H1 (cell line): ENCODE results near the gene ZNF521. TPM values are rescaled to one million over a fixed set of nuclear protein-coding genes. Genes with fewer than 3 reads are reported as not detected.

Experiments
- CTCF ChIA-PET: fragments of 300-600 bp; sonication (Branson Sonifier 250); formaldehyde crosslinking; loops from one replicate; lab custom pipeline; 2021; ENCODE audit not compliant: partially characterized antibody; lab: Charles Lee
- POLR2A ChIA-PET: fragments of 300-600 bp; sonication (Branson Sonifier 250); formaldehyde crosslinking; loops from one replicate; lab custom pipeline; 2021; ENCODE audit warnings: inconsistent platforms; ENCODE audit not compliant: partially characterized antibody; lab: Charles Lee
- DNase-seq, 2 experiments: peaks; one replicate each; pipeline versions ENCODE4 v3.0.0 to v3.0.0-alpha.2; 2010 to 2022; ENCODE audit warnings: low spot score in 2 of 2, low read depth in 1 of 2, mixed read lengths in 1 of 2
- FAIRE-seq: peaks from 2 replicates; lab custom pipeline; 2011; peaks lifted over from hg19 to GRCh38; lab: Jason Lieb, UNC
- H2AFZ ChIP-seq: 2 replicates; pipeline ENCODE4 v1.8.1; 2012; ENCODE audit warnings: low read length, inconsistent platforms
- H2AK5ac ChIP-seq: 2 replicates; pipeline ENCODE4 v1.6.1; 2013; ENCODE audit warnings: low read depth, low read length
- H2BK120ac ChIP-seq: replicated peaks from 2 replicates; pipeline ENCODE3; 2013; ENCODE audit warnings: low read depth, low read length, inconsistent platforms
- H2BK12ac ChIP-seq: 2 replicates; pipeline ENCODE4 v1.6.1; 2013; ENCODE audit warnings: low read depth, low read length
- H2BK15ac ChIP-seq: 2 replicates; pipeline ENCODE4 v1.6.1; 2013; ENCODE audit warnings: low read length
- H2BK20ac ChIP-seq: 2 replicates; pipeline ENCODE4 v1.6.1; 2013; ENCODE audit warnings: low read length
- H2BK5ac ChIP-seq: 2 replicates; pipeline ENCODE4 v1.6.1; 2013; ENCODE audit warnings: low read depth, low read length
- H3K14ac ChIP-seq: 2 replicates; pipeline ENCODE4 v1.6.1; 2013; ENCODE audit warnings: inconsistent platforms; ENCODE audit not compliant: insufficient read length
- H3K18ac ChIP-seq: 2 replicates; pipeline ENCODE4 v1.6.1; 2013; ENCODE audit warnings: low read length; ENCODE audit errors: extremely low read depth
- H3K23ac ChIP-seq: 2 replicates; pipeline ENCODE4 v1.6.1; 2013; ENCODE audit warnings: inconsistent platforms; ENCODE audit not compliant: insufficient read length
- H3K23me2 ChIP-seq: 2 replicates; pipeline ENCODE4 v1.6.1; 2013; ENCODE audit warnings: low read depth, low read length
- H3K27ac ChIP-seq: 2 replicates; pipeline ENCODE4 v1.6.1; 2011; ENCODE audit warnings: low read depth, low read length, inconsistent platforms
- H3K27me3 ChIP-seq, 4 experiments: replicated peaks in 1 of 4; 1 replicate in 1 of 4; 2 replicates in 3 of 4; pipeline versions ENCODE4 v1.6.1 to v1.8.1; 2011 to 2013; ENCODE audit warnings: low read length in 3 of 4, mild to moderate bottlenecking in 3 of 4, inconsistent platforms in 2 of 4, mixed read lengths in 2 of 4, moderate library complexity in 1 of 4; ENCODE audit not compliant: control insufficient read depth in 3 of 4, insufficient read depth in 3 of 4; ENCODE audit errors: extremely low read depth in 1 of 4
- H3K36me3 ChIP-seq, 4 experiments: 2 replicates each; pipeline versions ENCODE4 v1.6.1 to v1.8.1; 2011 to 2013; ENCODE audit warnings: mild to moderate bottlenecking in 4 of 4, low read length in 3 of 4, moderate library complexity in 2 of 4, control low read depth in 1 of 4, inconsistent platforms in 1 of 4; ENCODE audit not compliant: insufficient read depth in 4 of 4, control insufficient read depth in 2 of 4
- H3K4ac ChIP-seq: replicated peaks from 2 replicates; pipeline ENCODE3; 2013; ENCODE audit warnings: low read length, low read depth, mixed read lengths, inconsistent platforms; ENCODE audit not compliant: insufficient read length
- H3K4me1 ChIP-seq, 4 experiments: replicated peaks in 1 of 4; 1 replicate in 1 of 4; 2 replicates in 3 of 4; pipeline versions ENCODE4 v1.6.1 to v1.8.1; 2011 to 2013; ENCODE audit warnings: low read length in 3 of 4, inconsistent platforms in 2 of 4, mixed read lengths in 1 of 4; ENCODE audit not compliant: insufficient read depth in 4 of 4, control insufficient read depth in 3 of 4
- H3K4me2 ChIP-seq, 2 experiments: 2 replicates each; pipeline versions ENCODE4 v1.6.1 to v1.8.1; 2011 to 2013; ENCODE audit warnings: low read depth in 2 of 2, low read length in 2 of 2, control low read depth in 1 of 2, inconsistent platforms in 1 of 2, mild to moderate bottlenecking in 1 of 2; ENCODE audit not compliant: insufficient read depth in 1 of 2
- H3K4me3 ChIP-seq, 4 experiments: fragments of 200-600, 300-600 bp in 1 of 4; sonication (generic), shearing (Covaris generic), sonication (Bioruptor Twin) in 1 of 4; 2 replicates each; pipeline versions ENCODE4 v1.5.1 to v1.8.1; 2011 to 2016; ENCODE audit warnings: low read length in 4 of 4, low read depth in 3 of 4, control low read depth in 2 of 4, inconsistent platforms in 2 of 4, mild to moderate bottlenecking in 2 of 4, mixed read lengths in 1 of 4, moderate library complexity in 1 of 4; ENCODE audit not compliant: insufficient read depth in 2 of 4; ENCODE audit errors: extremely low read depth in 1 of 4
- H3K56ac ChIP-seq: replicated peaks from 2 replicates; pipeline ENCODE3; 2013; ENCODE audit warnings: low read depth, mild to moderate bottlenecking, mixed read lengths, low read length, inconsistent platforms; ENCODE audit not compliant: insufficient read length
- H3K79me1 ChIP-seq: 2 replicates; pipeline ENCODE4 v1.6.1; 2013; ENCODE audit warnings: low read depth, low read length, control low read depth
- H3K79me2 ChIP-seq, 2 experiments: 2 replicates each; pipeline versions ENCODE4 v1.6.1 to v1.8.1; 2012 to 2013; ENCODE audit warnings: low read length in 2 of 2, mild to moderate bottlenecking in 2 of 2, inconsistent platforms in 1 of 2; ENCODE audit not compliant: insufficient read depth in 2 of 2, control insufficient read depth in 1 of 2
- H3K9ac ChIP-seq, 4 experiments: replicated peaks in 1 of 4; 1 replicate in 1 of 4; 2 replicates in 3 of 4; pipeline versions ENCODE4 v1.6.1 to v1.8.1; 2011 to 2013; ENCODE audit warnings: low read depth in 3 of 4, low read length in 3 of 4, control low read depth in 2 of 4, mild to moderate bottlenecking in 2 of 4, moderate library complexity in 2 of 4, inconsistent platforms in 1 of 4; ENCODE audit errors: extremely low read depth in 1 of 4
- H3K9me3 ChIP-seq, 2 experiments: 2 replicates each; pipeline versions ENCODE4 v1.6.1 to v1.8.1; 2012 to 2013; ENCODE audit warnings: mild to moderate bottlenecking in 2 of 2, moderate library complexity in 2 of 2, control low read depth in 1 of 2, inconsistent platforms in 1 of 2, low read depth in 1 of 2, low read length in 1 of 2, mixed read lengths in 1 of 2; ENCODE audit not compliant: insufficient read depth in 2 of 2
- H4K20me1 ChIP-seq, 2 experiments: replicated peaks in 1 of 2; 2 replicates each; pipeline versions ENCODE3 to v1.8.1; 2011 to 2013; ENCODE audit warnings: inconsistent platforms in 2 of 2, low read length in 2 of 2, mild to moderate bottlenecking in 1 of 2; ENCODE audit not compliant: insufficient read depth in 2 of 2, control insufficient read depth in 1 of 2
- H4K5ac ChIP-seq: 2 replicates; pipeline ENCODE4 v1.6.1; 2013; ENCODE audit warnings: low read length, low read depth, mixed read lengths, inconsistent platforms; ENCODE audit not compliant: insufficient read length
- H4K8ac ChIP-seq: 2 replicates; pipeline ENCODE4 v1.8.0; 2013; ENCODE audit warnings: mild to moderate bottlenecking, moderate library complexity, low read length, inconsistent platforms; ENCODE audit not compliant: insufficient read depth; ENCODE audit errors: extremely low read depth
- H4K91ac ChIP-seq: replicated peaks from 2 replicates; pipeline ENCODE3; 2013; ENCODE audit warnings: low read length, mixed read lengths, inconsistent platforms; ENCODE audit not compliant: insufficient read length
- CHD2 ChIP-seq: IDR thresholded peaks from 2 replicates; pipeline ENCODE4 v1.6.1; 2012; ENCODE audit warnings: low read length, improper control_type of control experiment
- EGR1 ChIP-seq: IDR thresholded peaks from 2 replicates; pipeline ENCODE4 v1.6.1; 2011; ENCODE audit warnings: low read depth, low read length, borderline replicate concordance
- HDAC2 ChIP-seq, 2 experiments: fragments of 300-600 bp in 1 of 2; sonication (generic) in 1 of 2; IDR thresholded peaks; 2 replicates each; pipeline ENCODE4 v1.6.1; 2011 to 2012; ENCODE audit warnings: low read depth in 2 of 2, low read length in 2 of 2, mild to moderate bottlenecking in 2 of 2, moderate library complexity in 2 of 2, borderline replicate concordance in 1 of 2, inconsistent platforms in 1 of 2
- HDAC6 ChIP-seq: IDR thresholded peaks from one replicate; pipeline ENCODE4 v1.7.1; 2012; ENCODE audit warnings: low read depth, mild to moderate bottlenecking, inconsistent platforms, low read length, moderate library complexity
- RAD21 ChIP-seq, 2 experiments: IDR thresholded peaks in 1 of 2; conservative IDR thresholded peaks in 1 of 2; 2 replicates each; pipeline ENCODE4 v1.6.1; 2011; ENCODE audit warnings: low read depth in 2 of 2, low read length in 2 of 2, improper control_type of control experiment in 1 of 2, inconsistent platforms in 1 of 2, mild to moderate bottlenecking in 1 of 2, moderate library complexity in 1 of 2
- RFX5 ChIP-seq: IDR thresholded peaks from 2 replicates; pipeline ENCODE4 v1.6.1; 2011; ENCODE audit warnings: low read depth, low read length, improper control_type of control experiment, borderline replicate concordance
- SIX5 ChIP-seq: IDR thresholded peaks from 2 replicates; pipeline ENCODE4 v1.6.1; 2011; ENCODE audit warnings: mild to moderate bottlenecking, low read depth, low read length
- SP4 ChIP-seq: IDR thresholded peaks from 2 replicates; pipeline ENCODE4 v1.6.1; 2012; ENCODE audit warnings: low read length, inconsistent platforms
- ZNF274 ChIP-seq: IDR thresholded peaks from 2 replicates; pipeline ENCODE4 v1.7.0; 2012; ENCODE audit warnings: low read length, borderline replicate concordance; ENCODE audit errors: extremely low read depth
- polyA plus RNA-seq, 7 experiments: library from polyadenylated mRNA; depleted of rRNA in 3 of 7; stranded (reverse) in 5 of 7; unstranded in 2 of 7; fragments of >200 nt in 5 of 7; fragments of 200-250 nt in 2 of 7; gene quantifications; 1 replicate in 5 of 7; 2 replicates in 1 of 7; 4 replicates in 1 of 7; pipeline versions ENCODE4 v1.2.1 to v1.2.3, GENCODE V29; 2011 to 2013; ENCODE audit warnings: missing spikeins in 2 of 7, mixed read lengths in 2 of 7
- total RNA-seq: library from RNA; stranded (reverse); fragmentation: NEBNext Ultra II Directional; extraction: Animal tissue kit (Norgen Biotek cat#: 25700); gene quantifications from 2 replicates; pipeline ENCODE4 v1.2.1, GENCODE V29; 2021

The ZNF521 gene
- total and polyA plus RNA-seq, 2 of the 8 experiments (the other 6 are each of a cell fraction or from before 2014, with no cell fraction given): 9.5 to 15.8 TPM

DNA sequence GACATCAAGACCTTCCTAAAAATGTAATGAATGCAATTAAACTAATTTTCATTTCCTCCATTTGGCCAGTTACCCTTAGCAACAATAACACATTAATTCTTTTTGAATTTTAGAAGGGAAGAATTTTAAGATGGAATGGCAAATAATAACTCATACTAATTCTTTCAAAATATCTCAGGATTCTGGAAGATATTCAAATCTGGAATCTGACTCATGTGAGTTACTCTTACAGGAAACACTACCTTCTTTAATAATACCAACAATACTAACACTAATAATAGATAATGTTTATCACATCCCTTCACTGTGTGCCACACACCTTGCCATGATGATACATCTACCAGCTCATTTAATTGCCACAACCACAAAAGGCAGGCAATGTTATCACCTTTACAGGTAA, 46.4 kb downstream of the ZNF521 start:
- CTCF ChIA-PET: interaction anchor here (0.9 kb wide), 1 partner anchor 17 kb away, joined by 4 read pairs; no protein-coding TSS in a partner anchor
- Histone ChIP-seq H2BK5ac (no peak overlapping the region), H3K9ac (no peak overlapping the region)

More for the DNA sequence above, 46.4 kb downstream of the ZNF521 start:
- Histone ChIP-seq H3K56ac (no peak overlapping the region), H3K14ac (no peak overlapping the region), H2BK15ac (no peak overlapping the region), H3K4me2 (no peak overlapping the region), H3K23ac (no peak overlapping the region), H2AFZ (no peak overlapping the region), H3K18ac (no peak overlapping the region), H3K79me2 (no peaks in the 10 kb centered on the region), H3K79me1 (no peaks in the 10 kb centered on the region), H3K4me3 (no peak overlapping the region), H3K27ac (no peak overlapping the region), H3K4ac (no peak overlapping the region), H4K5ac (no peak overlapping the region), H3K9me3 (no peaks in the 10 kb centered on the region), H2BK12ac (no peak overlapping the region), H4K20me1 (peaks cover 0 to 2% of the 10 kb centered on the region in 2 experiments), H4K91ac (no peak overlapping the region), H2BK120ac (no peak overlapping the region), H3K36me3 (no peaks in the 10 kb centered on the region; a peak in 1 of 8 replicates), H3K27me3 (no peaks in the 10 kb centered on the region), H3K23me2 (no peaks in the 10 kb centered on the region), H4K8ac (no peak overlapping the region), H3K4me1 (no peaks in the 10 kb centered on the region), H2BK20ac (no peak overlapping the region), H2AK5ac (no peak overlapping the region)
- TF ChIP-seq SP4 (no peak), CHD2 (no peak), SIX5 (no peak), ZNF274 (no peak), HDAC2 (IDR thresholded peaks at IDR 0.05; ENCODE audit: borderline replicate concordance in 1 of 2, low read depth in 2 of 2, low read length in 2 of 2) (no peak), RAD21 (IDR thresholded peaks at IDR 0.05 in 1 of 2, conservative IDR thresholded peaks at IDR 0.05 in 1 of 2; ENCODE audit: low read depth in 2 of 2, low read length in 2 of 2) (no peak), HDAC6 (no peak), RFX5 (no peak), EGR1 (no peak)
- DNase-seq (no peak), FAIRE-seq (no peak)
- POLR2A ChIA-PET: no interaction called here
